HG02870 (cell line): ENCODE data around the gene ZNF185.

ENCODE experiments used
- ATAC-seq: cut with Tn5 transposase; IDR thresholded peaks from one replicate; pipeline ENCODE4 v1.9.1; 2021; ENCODE audit warnings: mild to moderate bottlenecking, moderate library complexity; ENCODE audit not compliant: unreplicated experiment

The ZNF185 gene

DNA sequence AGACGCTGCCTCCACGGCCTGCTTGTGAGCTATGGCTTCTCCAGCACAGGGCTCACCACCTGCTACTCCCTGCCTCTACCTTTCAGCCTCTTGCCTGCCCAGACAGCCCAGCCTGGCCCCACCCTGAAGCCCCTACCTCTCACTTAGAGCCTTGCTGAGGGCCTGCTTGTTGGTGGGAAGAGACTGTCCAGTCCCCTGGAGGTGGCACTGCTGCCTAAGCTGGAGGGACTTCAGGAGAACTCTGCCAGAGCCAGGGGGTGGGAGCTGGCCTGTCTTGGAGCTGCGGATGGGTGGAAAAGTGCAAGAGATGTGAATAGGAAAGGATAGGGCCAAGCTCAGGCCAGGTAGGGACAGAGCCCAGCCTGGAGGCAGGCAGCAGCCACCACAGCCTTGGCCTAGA, 2.7 kb upstream of the ZNF185 start:
- ATAC-seq: no peak

DNA sequence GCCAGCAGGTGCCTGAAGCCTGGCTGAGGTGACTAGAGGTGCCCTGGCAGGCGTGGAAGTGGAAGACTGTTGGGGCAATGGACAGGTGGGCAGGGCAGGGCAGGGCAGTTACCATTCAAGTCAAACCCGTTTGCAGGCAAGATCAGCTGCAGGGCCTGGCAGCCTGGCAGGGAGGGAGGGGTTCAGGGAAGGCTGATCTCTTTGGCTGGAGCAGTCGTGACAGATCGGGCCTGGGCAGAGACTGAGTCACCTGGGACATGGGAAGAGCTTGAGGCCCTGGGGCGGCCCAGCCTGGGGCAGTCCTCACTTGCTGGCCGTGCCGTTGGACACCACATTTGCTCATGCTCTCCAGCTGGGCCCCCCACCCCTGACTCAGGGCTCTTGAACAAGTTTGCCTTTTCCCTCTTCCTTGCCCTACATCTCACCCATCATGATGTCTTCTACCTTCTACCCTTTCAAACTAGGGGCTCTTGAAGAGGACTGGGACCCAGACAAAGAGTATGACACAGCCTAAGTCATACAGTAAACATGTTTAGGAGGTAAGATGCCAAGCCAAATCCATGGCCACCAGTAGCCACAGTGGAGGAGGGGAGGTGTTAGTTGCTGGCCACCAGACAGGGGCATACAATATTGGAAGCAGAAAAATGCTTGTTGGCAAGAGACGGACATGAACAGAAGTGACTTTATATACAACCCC, 2.0 kb upstream of the ZNF185 start:
- no peak for ATAC-seq

- no peak for ATAC-seq
These were observed 1.4 kb upstream of the ZNF185 start for GRCh38 chrX:152896450-152896849.

DNA sequence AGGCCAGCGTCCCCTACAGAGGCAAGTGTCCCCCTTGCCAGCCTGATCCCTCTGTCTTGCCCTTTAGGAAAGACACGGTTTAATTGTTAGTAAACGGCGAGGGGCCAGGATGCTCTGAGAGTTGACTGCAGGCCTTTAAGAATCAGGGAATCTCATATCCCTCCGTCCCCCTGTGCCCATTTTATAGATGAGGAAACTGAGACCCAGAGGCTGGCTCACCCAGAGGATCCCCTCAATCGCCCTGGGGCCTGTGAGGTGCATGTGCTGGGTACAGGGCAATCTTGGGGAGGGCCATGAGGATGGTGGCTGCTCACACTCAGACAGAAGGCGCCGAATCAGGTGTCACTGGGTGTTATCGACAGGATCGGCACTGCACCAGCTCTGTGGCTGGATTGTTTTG, 575 bp downstream of the ZNF185 start:
- ATAC-seq: no peak

- ATAC-seq: no peak
These were observed 1.4 kb downstream of the ZNF185 start for GRCh38 chrX:152899111-152899873.

DNA sequence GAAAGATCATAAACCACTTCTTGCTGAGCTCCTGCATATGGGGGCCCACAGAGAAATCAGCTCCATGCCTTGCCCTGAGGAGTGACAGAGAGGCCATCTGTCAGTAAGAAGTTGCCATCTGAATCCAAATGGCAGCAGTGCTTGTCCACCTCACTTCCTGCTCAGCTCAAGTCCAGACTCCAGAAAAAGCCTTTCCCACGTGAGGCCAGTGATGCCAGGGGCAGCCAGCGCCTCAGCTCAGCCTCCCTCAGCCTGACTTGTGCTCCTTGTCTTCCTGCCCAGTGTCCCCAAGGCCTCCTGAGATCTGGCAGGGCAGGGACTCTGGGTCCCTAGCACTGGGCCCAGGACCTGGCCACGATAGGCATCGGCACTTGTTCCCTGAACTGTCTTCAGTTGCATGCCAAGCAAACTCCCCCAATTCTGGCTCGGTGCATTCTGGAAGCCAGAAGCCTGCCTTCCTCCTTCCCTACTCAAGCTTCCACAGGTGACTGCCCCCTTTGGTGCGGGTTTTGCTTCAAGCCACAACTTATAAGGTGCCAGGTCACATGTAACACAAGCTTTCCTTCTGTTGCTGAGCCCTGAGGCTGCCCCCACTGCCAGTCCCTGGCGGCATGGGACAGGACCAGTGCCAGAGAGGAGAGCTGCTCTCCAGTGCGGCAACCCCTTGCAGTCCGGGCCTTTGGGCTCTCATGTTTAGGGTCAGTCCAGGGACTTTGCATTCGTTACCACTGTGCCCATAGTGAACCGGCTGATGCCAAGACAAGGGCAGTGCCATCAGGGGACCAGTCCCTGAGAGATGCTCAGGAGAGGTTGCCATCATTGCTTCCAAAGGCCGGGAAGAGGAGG, 2.2 kb downstream of the ZNF185 start:
- ATAC-seq: no peak

GRCh38 chrX:152900937-152901445, 3.1 kb downstream of the ZNF185 start:
- no peak for ATAC-seq

DNA sequence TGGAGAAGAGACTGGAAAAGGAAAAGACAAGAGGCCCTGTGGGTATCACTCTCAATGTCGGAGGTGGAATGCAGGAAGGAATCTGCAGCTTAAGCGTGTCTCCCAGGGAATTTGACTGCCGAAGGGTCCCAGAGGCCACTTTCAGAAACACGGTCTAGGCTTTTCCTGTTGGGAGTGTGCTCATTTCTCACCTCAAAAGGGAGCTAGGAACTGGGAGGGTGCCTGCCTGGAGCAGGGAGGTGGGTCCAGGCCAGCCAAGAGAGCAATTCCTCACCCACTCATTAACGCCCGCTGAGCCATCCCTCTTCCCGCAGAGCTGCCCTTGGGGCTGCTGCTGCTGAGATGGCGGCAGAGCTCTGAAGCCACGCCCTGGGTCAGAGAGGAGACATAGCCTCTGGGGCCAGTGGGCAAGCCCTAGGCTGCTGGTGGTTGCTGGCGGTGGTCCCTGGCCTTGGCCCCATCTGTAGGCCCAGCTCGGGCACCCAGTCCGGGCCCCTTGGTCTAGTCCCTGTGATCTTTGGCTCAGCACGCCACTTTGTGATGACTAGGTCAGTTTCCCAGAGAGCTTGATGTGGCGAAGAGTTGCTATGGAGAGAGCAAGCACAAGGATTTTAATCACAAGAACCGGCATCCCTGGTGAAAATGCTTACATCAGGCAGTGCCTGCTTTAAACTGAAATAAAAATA, 4.1 kb downstream of the ZNF185 start:
- ATAC-seq: no peak

DNA sequence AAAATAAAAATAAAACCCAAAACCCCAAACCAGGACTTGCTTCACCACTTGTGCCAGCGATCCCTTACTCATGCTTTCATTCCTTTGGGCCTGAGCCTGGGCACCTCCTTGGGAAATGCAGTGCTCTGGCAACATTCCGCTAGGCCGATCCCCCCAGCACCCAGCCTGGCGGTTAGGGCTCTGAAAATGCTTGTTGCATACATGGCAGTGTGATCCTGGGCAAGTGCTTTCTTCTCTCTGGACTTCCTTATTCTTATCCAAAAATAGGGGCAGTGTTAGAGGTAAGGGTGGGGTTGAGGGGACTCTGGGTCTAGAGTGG, 4.6 kb downstream of the ZNF185 start:
- no peak for ATAC-seq

DNA sequence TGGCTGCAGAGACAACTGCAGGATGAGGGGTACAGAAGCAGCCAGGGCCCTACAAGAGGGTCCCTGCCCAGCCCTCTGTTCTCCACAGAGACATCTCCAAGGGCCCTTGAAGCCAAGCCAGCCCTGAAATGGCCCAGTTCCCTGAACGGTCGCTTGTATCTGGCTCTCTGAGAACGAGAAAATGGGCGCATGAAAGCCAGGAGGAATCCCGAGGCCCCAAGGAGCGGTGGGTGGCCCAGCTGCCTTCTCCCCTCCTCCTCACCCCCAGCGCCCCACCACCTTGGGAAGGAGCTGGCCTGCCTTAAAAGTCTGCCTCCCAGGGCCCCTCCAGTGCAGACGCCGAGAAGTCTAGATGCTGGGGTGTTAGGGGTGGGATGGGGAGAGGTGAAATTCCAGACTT, 5.7 kb downstream of the ZNF185 start:
- no peak for ATAC-seq

DNA sequence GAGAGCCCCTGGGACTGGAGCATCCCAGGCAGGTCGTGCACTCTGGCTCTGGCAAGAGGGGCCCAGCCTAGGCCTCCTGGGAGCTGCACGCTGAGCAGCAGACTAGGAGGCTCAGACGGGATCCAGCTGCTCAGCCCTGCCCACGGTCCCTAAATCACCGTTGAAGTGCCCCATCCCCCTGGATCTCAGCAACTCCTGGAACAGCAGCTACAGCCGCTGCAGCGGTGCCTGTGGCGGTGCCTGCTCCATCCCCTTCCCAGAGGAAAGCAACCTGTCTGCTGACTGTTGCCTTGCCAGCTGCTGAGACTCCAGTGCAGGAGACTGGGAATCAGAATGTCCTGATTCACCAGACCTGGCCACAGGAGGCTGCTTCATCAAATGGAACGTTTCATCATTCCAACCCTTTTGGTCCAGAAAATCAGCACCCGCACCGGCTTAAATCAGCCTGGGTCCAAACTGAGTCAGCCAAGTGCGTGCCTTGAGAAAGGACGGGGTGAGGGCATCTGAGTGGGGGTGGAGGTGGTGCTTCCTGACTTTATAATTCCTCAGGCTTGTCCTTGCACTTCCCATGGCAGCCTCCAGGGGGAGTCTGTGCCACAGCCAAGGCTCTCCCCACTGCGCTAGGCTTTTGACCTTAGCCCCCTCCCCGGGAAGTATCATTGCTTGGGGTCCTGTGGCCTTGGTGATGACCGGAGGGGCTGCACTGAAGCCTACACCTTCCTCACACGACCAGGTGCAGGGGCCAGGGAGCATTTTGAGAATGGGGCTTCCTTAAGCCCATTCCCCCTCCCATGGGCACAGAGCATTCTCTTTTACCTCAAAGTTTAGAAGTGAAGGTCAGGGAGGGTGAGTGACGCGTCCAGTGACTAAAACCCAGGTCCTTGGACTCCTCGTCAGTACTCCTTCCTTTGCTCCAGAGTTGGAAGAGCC, 6.5 kb downstream of the ZNF185 start:
- no peak for ATAC-seq

DNA sequence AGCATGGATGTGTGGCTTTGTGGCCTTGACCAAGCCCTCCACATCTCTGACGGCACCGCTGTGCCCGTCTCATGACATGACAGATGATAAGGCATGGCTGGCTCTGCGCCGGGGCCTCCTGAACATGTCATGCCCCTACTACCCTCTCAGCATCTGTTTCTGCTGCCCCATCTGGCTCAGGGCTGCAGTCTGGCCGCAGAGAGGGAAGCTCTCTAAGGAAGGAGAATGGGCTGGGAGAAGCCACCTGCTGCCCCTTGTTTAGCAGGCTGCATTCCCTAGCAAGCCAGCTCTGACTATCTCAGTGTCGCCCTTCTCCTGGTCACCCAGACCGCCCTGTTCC, 7.2 kb downstream of the ZNF185 start:
- ATAC-seq: no peak

DNA sequence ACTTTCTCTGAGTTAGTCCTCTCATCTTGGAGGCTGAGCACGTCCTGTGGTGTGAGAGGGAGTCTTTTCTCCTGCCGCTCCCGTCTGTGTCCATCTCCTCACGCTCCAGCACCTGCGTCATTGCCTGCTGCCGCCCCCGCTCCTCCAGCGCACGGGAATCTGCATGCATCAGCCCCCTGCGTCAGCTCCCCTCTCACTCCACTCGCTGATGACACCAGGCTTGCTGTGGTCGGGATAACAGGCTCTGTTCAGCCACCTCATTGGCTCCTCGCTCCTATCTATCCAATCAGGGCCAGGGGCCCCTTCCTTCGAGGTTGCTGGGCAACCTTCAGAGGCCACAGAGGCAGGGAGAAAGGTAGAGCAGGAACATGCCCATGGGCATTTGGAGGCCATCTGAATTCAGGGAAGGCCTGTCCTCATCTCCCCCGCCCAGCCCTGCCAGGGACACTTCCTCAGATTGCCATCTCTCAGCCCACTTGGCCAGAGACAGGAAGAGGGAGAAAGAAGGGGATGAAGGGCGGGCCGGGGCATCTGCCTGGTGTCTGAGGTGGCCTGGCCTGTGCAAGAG, 9.3 kb downstream of the ZNF185 start:
- no peak for ATAC-seq

- ATAC-seq: no peak
These were observed 10.6 kb downstream of the ZNF185 start for GRCh38 chrX:152908486-152908885.

DNA sequence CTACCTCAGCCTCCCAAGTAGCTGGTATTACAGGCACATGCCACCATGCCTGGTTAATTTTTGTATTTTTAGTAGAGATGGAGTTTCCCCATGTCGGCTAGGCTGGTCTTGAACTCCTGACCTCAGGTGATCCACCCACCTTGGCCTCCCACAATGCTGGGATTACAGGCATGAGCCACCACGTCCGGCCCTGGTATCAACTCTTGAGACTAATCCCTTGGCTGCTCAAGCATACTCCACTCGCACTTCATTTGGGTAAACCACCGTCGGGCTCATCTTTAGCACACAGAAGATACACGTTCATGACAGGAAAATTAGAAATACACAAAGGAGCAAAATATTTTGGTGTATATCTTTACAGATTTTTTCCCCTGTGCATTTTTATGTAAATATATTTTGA, 12.2 kb downstream of the ZNF185 start:
- peak; percentile 44 for ATAC-seq

GRCh38 chrX:152912106-152912505, 14.2 kb downstream of the ZNF185 start:
- no peak for ATAC-seq

DNA sequence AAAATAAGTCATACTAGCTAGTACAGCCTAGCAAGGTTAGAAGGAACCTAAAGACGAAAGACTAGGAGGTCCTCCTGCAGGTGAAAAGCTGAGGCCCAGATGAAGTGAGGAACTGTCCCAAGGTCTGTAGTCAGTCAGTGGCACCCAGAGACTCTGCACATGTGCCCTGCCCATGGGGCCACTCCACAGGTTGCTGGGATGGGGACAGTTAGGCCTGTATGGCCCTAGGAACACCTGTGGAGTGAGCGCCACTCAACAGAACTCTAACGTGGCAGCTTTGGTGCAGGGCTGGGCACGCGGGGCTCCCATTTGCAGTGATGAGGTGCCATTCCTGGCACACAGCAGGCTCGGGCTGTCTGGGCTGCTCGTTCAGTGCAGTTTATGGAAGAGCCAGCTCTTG, 14.8 kb downstream of the ZNF185 start:
- ATAC-seq: no peak

GRCh38 chrX:152913346-152913745, 15.5 kb downstream of the ZNF185 start:
- no peak for ATAC-seq

GRCh38 chrX:152913910-152914309, 16.0 kb downstream of the ZNF185 start:
- no peak for ATAC-seq
